Posterior vena cava (tissue), 2 donors: ENCODE measurements around the gene PDE4D. TPM values are rescaled to one million over a fixed set of nuclear protein-coding genes. Genes with fewer than 3 reads are reported as not detected.

Experiments used
- DNase-seq: peaks from one replicate; pipeline ENCODE4 v3.0.0-alpha.2; 2020; ENCODE audit warnings: low spot score
- intact Hi-C, 2 donors: fragments of 100-400 bp; cut with DNase I; formaldehyde crosslinking; loops; one replicate each; pipeline versions ENCODE4 v1.14.1 to v1.14.2; 2022 to 2023
- total RNA-seq, 2 donors: library from RNA; stranded (reverse); fragmentation: NEBNext Ultra II Directional; extraction: Animal tissue kit (Norgen Biotek cat#: 25700); gene quantifications; one replicate each; pipeline ENCODE4 v1.2.1, GENCODE V29; 2021
- donor health status: DM: yes; HTN: yes; CAD: no.
- donor health status: DM: yes; HTN: yes; CAD: no.

The PDE4D gene
- total RNA-seq, 2 donors from 2014 or later, result 72.4 to 106 TPM

DNA sequence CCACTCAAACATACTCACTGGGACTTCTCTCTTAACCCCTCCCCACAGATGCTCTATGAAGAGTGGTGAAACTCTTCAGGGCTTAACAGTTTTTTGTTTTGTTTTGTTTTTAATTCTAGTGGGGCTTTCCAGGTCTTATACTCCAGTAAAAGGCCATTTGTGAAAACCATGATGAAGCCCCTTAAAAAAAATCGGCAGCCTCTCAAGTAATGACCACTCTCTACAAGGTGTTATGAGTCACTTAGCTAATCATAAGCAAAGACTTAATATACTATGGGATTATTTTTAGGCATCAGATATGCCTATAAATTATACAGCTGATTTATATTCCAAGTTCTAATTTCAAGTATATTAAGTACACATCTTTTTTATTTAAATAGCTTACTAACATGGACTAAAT is 702.8 kb downstream of the PDE4D start:
- DNase-seq, result no peak
- intact Hi-C loops, result loop anchor here (10.0 kb wide), 2 partner anchors 174 to 604 kb away; no protein-coding TSS in a partner anchor

GRCh38 chr5:59189472-59190244 is 703.9 kb downstream of the PDE4D start:
- no peak for DNase-seq
- intact Hi-C loops, result loop anchor here (5.0 to 10.0 kb wide), 3 partner anchors 175 to 605 kb away; no protein-coding TSS in a partner anchor

DNA sequence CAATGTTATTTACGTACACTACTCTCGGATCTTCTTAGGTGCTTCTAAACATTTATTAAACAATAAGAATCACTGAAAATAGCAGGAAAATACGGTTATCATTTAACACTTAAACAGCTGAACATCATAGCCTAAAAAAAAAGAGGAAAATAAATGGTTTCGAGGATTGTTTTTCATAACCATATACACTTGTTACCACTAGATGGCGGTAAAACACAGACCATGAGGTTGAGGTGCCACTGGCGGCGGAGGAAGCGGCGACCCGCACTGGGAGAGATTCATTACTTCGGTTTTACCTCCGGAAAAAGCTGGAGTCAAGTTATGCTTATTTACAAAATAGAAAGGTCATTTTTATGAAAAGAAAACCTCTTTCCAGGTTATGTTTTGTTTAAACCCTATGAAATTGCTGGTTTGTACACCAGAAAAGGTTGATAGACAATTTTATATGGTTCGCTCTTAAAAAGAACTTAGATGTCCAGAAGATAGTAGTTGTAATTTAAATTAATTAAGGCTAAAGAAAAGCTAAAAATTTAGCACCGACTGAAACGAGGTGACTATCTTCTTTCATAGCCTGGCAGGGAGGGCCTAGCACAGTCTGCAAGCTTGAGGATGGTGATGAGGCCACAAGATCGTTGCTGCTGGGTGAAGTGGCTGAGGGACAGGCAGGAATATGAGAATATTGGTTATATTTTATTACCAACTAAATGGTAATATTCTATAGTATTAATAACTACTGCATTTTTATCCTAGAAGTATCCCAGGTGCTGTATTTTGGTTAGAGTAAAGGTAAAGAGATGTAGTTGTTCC is 704.9 kb downstream of the PDE4D start:
- intact Hi-C loops, result loop anchor here in 1 of 2 donors (5.0 kb wide), 1 partner anchor 194 kb away; no protein-coding TSS in a partner anchor
- peak; percentile 90 for DNase-seq

- intact Hi-C loops, result loop anchor here in 1 of 2 donors (5.0 kb wide), 1 partner anchor 194 kb away; no protein-coding TSS in a partner anchor
- no peak for DNase-seq
Observed at GRCh38 chr5:59187857-59188256, 705.7 kb downstream of the PDE4D start.

DNA sequence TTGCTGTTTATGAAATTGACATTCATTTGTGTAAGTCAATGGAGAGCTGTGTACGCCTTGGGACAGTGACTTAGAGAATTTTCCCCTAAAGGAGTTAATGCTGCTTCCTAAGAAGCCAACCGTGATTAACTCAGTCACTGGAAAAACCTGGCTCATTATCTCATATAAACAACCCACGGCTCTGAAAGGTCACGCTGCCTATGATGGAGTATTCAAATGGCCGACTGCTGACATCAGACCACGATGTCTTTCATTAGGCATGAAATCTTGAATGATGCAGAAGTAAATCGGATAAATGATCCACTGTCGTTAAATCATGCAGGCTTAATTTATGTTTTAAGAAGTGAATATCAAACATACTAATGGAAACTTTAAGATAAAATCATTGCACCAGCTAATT is 706.9 kb downstream of the PDE4D start:
- intact Hi-C loops, result loop anchor here in 1 of 2 donors (5.0 kb wide), 1 partner anchor 196 kb away; no protein-coding TSS in a partner anchor

DNA sequence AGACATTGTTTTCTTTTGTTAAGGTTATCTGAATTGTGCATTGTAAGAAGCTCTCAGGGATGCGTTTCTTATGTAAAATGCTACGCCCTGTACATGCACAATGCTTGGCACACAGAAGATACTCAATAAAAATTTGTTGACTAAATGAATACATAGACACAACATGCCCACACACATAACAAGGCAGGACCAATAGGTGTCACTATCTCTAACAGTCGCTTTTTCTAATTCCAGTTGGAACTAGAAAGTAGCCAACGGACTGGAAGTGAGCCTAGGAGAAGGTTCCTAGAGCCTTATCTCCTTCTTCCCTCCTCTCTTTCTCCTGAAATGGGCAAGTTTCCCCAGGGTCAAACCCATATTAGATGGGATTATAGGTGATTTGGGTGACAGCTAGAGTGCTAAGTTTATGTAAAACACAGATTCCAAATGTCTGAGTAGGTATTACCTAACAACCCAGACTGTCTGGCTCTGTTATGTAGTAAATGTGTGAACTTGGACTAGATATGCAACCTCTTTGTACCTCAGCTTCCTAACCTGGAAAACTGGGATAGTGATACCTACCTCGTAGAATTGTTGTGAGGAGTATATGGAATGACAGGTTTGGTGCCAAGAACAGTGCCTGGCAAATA is 707.7 kb downstream of the PDE4D start:
- no peak for DNase-seq
- intact Hi-C loops, result loop anchor here in 1 of 2 donors (5.0 kb wide), 1 partner anchor 196 kb away; no protein-coding TSS in a partner anchor

More for the DNA sequence above, 706.9 kb downstream of the PDE4D start:
- DNase-seq, result no peak

DNA sequence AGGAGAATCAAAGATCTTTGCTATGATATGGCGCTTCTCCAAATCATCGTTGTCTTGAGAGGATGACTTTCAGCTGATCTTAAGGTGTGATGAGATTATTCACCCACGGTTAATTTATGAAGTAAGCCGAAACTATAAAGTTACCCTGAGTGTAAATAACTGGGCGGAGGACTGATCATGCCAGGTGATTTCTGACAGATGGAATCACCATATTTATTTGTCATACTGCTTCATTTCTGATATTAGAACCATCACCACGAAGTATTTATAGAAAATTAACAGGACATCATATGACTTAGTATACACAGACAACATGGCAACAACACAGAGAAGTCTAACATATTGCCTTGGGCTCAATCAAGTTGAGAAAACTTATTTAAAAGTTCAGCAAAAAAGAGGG is 708.8 kb downstream of the PDE4D start:
- no peak for DNase-seq
- intact Hi-C loops, result loop anchor here in 1 of 2 donors (5.0 kb wide), 1 partner anchor 198 kb away; no protein-coding TSS in a partner anchor

GRCh38 chr5:59182760-59183159 is 710.8 kb downstream of the PDE4D start:
- intact Hi-C loops, result no loop called here
- DNase-seq, result no peak

GRCh38 chr5:59180515-59180914 is 713.0 kb downstream of the PDE4D start:
- intact Hi-C loops, result no loop called here
- no peak for DNase-seq

GRCh38 chr5:59179704-59180103 is 713.8 kb downstream of the PDE4D start:
- DNase-seq, result no peak
- intact Hi-C loops, result loop anchor here in 1 of 2 donors (5.0 to 10.0 kb wide), 2 partner anchors 145 to 292 kb away; no protein-coding TSS in a partner anchor

- intact Hi-C loops, result loop anchor here in 1 of 2 donors (5.0 to 10.0 kb wide), 2 partner anchors 144 to 291 kb away; no protein-coding TSS in a partner anchor
- DNase-seq, result no peak
Observed at GRCh38 chr5:59178482-59178881, 715.0 kb downstream of the PDE4D start.

GRCh38 chr5:59178071-59178470 is 715.5 kb downstream of the PDE4D start:
- intact Hi-C loops, result loop anchor here in 1 of 2 donors (5.0 to 10.0 kb wide), 2 partner anchors 143 to 291 kb away; no protein-coding TSS in a partner anchor
- no peak for DNase-seq

- intact Hi-C loops, result loop anchor here in 1 of 2 donors (5.0 to 10.0 kb wide), 2 partner anchors 143 to 290 kb away; no protein-coding TSS in a partner anchor
- DNase-seq, result no peak
Observed at GRCh38 chr5:59177644-59178043, 715.9 kb downstream of the PDE4D start.

DNA sequence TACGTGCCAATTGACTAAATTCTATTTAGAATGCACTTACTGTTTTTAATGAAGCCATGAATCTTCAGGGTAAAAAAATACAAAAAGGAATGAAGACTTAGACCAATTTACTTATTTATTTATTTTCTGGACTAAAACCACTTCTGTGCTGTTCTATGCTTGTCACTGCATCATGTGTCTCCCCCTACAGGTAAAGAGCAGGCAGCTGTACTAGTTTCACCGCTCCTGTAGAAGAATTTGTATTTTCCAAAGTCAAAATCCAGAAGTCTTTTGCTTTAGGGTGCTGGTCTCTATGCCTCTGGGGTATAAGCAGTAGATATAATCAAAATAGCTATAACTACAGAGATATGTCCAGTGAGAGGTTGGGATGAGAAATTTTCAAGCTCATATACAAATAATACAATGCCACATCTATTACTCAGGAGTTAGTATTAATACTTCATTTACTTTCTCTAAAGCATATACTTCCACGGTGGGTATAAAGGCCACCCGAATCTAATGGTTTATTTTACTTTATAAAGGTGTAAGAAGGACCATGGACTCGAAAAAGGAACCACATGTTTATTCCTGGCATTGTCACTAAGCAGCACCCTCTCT is 719.2 kb downstream of the PDE4D start:
- intact Hi-C loops, result loop anchor here in 1 of 2 donors (10.0 kb wide), 1 partner anchor 140 kb away; no protein-coding TSS in a partner anchor
- DNase-seq, result no peak

DNA sequence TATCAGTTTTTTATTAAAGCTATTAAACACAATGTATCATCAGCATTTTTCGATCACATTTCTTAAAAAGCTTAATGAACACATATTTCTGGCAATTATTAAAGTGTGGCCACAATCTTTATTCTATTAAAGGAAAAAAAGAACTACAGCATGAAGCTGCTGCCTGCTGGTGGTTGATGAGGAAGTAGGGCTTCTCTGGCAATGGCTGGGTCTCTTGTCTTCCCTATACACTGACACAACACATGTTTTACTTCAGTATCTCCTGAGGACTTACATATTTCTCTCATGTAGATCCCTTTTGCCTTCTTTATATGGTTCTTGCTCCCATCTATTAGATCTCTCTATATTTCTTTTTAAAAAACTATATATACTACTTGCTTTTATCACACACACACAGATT is 719.9 kb downstream of the PDE4D start:
- DNase-seq, result no peak
- intact Hi-C loops, result loop anchor here in 1 of 2 donors (10.0 kb wide), 1 partner anchor 139 kb away; no protein-coding TSS in a partner anchor

GRCh38 chr5:59171131-59171530 is 722.4 kb downstream of the PDE4D start:
- intact Hi-C loops, result loop anchor here in 1 of 2 donors (10.0 kb wide), 1 partner anchor 136 kb away; no protein-coding TSS in a partner anchor
- no peak for DNase-seq

DNA sequence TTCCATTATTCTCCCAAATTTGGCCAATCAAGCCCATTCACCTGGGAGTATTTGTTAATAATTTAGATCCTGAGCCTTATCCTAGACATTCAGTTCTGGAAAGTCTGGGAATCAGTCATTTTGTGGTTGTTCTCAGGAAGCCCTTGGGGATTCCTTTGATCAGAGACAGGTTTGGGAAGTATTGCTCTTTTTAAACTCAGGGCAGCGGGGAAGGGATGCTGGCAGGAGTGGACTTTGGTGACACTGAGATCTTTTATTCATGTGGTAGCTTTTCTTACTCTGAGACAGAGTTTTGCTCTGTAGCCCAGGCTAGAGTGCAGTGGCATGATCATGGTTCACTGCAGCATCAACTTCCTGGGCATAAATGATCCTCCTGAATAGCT is 723.8 kb downstream of the PDE4D start:
- DNase-seq, result no peak
- intact Hi-C loops, result loop anchor here in 1 of 2 donors (10.0 kb wide), 1 partner anchor 135 kb away; no protein-coding TSS in a partner anchor

DNA sequence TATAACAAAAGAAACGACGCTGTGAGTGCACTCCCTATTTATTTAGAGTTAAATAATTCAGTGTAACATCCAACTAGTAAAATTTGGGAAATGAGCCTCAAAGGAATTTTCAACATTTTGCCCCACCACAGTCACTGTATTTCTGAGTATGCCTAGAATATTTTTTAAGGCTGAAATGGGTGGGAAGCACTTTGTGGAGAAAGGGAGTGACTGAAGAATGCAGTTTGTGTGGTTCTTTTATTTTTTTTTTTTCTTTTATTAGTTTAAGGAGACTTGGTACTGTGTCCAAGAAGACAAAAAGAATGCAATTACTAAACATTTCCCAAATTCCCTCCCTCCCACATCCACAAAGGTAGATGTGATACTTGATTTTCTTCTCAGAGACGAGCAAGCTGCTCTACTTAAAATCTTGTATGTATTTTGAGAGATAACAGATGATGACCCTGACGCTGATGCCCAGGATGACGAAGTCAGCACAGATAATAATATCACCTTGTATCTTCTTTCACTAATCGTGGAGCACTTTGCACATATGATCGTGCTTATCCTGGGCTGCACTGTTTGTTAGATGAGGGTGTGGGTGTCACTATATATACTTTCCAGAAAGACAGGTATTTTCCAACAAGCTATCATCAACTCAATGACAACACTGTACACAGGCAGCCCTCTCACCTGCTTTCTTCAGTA is 724.3 kb downstream of the PDE4D start:
- DNase-seq, result no peak
- intact Hi-C loops, result no loop called here
